HEK293 (cell line): Measurements from ENCODE around the gene COQ4.
"Not testable (repeated sequence)": the region's sequence is repeated elsewhere in the genome, so short reads cannot be mapped to it uniquely, and the experiment has no call there.

ENCODE experiments used
- CTCF ChIP-seq: fragments of 450-650 bp; formaldehyde crosslinking; IDR thresholded peaks from 2 replicates; pipeline ENCODE4 v1.5.1; 2016; ENCODE audit warnings: missing biosample characterization, missing genetic modification characterization
- ZNF239 ChIP-seq: fragments of 450-650 bp; formaldehyde crosslinking; IDR thresholded peaks from 2 replicates; pipeline ENCODE4 v1.5.1; 2016; ENCODE audit warnings: missing biosample characterization, missing genetic modification characterization

GRCh38 chr9:128279088-128280073, 43.3 kb upstream of the COQ4 start:
- TF ChIP-seq ZNF239, CTCF (tag by site-specific recombination): not testable (repeated sequence)
